GM10266 (cell line): ENCODE results near the gene TBC1D9B.

Experiments
- DNase-seq: peaks from one replicate; pipeline ENCODE4 v3.0.0; 2012; ENCODE audit errors: extremely low spot score
- CTCF ChIP-seq: IDR thresholded peaks from 2 replicates; pipeline ENCODE4 v1.5.1; 2012; ENCODE audit warnings: mild to moderate bottlenecking, low read depth; ENCODE audit not compliant: control insufficient read depth, insufficient read depth; ENCODE audit errors: missing control alignments

Gene TBC1D9B

GRCh38 chr5:179893076-179893957 is 14.4 kb downstream of the TBC1D9B start:
- no peak for DNase-seq
- TF ChIP-seq CTCF, result no peak

- DNase-seq, result no peak
- no peak for TF ChIP-seq CTCF
Measured at GRCh38 chr5:179892255-179892654, 15.4 kb downstream of the TBC1D9B start.

GRCh38 chr5:179890751-179891682 is 16.7 kb downstream of the TBC1D9B start:
- no peak for DNase-seq
- no peak for TF ChIP-seq CTCF

- no peak for DNase-seq
- no peak for TF ChIP-seq CTCF
Measured at GRCh38 chr5:179889885-179890284, 17.8 kb downstream of the TBC1D9B start.

- TF ChIP-seq CTCF, result no peak
- DNase-seq, result no peak
Measured at GRCh38 chr5:179887802-179888201, 19.9 kb downstream of the TBC1D9B start.

- TF ChIP-seq CTCF, result no peak
- DNase-seq, result no peak
Measured at GRCh38 chr5:179887095-179887494, 20.6 kb downstream of the TBC1D9B start.
